GM10847 (cell line): Measurements from ENCODE around the gene ZNF469.

ENCODE experiments used
- POLR2A ChIP-seq: IDR thresholded peaks from 2 replicates; pipeline ENCODE4 v1.6.1; 2011; ENCODE audit not compliant: insufficient read length; ENCODE audit errors: extremely low read depth

ZNF469 gene

DNA sequence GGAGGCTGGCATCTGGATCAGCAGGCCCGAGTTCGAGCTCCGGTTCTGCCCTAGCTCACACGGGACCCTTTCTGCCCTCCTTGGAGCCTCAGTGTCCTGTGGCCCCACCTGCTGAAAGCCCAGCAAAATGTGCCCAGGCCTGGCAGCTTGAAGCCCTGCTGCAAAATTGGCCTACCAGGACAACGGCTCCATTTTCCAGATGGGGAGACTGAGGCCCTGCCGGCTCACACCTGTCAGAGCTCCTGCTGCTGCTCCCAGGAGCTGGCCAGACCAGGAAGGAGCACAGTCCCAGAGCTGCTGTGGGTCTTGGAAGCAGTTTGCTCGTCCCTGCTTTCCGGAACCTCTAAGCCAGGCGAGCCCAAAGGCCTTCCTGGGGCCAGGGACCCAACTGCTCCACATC, 17.4 kb downstream of the ZNF469 start:
- no peak for TF ChIP-seq POLR2A

DNA sequence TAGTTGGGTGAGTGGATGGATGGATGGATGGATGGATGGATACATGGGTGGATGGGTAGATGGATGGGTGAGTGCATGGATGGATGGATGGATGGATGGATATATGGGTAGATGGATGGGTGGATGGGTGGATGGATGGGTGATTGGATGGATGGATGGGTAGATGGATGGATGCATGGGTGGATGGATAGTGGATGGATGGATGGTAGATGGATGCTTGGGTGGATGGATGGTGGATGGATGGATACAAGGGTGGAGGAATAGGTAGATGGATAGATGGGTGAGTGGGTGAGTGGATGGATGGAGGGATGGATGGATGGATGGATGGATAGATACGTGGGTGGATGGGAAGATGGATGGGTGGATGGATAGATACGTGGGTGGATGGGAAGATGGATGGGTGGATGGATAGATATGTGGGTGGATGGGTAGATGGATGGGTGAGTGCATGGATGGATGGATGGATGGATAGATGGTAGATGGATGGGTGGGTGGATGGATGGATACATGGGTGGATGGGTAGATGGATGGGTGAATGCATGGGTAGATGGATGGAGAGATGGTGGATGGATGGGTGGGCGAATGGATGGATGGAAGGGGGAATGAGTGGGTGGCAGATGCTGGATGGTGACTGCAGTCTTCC, 19.0 kb downstream of the ZNF469 start:
- no peak for TF ChIP-seq POLR2A

DNA sequence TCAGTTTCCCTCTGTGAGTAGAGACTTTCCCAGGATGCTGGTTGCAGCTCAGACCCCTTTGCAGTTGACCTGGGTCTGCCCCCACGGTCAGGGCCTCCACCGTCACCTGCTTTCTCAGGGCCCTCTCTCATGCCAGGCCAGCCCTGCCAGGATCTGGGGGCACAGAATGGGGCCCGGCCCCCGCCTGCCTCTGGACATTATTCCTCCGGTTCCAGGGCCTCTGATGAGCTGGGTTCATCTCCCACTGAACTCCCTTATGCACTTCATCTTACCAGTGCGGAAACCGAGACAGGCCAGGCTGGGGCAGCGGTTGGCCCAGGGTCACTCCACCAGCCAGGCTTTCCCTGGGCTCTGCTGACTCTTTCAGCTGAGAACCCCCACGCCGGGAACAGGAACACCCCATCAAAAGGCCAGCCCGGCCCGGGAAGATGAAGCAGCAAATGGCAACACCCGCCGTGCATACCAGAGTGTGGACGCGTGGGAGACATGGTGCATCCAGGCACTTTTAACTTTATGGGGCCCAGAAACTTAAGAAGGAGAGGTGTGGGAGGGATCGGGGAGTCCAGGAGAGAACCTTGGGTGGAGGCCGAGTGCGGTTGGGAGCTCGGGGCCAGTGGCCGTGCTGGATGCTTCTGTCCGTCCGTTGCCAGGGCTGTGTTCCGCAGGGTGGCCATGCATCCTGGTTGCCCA, 19.9 kb downstream of the ZNF469 start:
- no peak for TF ChIP-seq POLR2A

DNA sequence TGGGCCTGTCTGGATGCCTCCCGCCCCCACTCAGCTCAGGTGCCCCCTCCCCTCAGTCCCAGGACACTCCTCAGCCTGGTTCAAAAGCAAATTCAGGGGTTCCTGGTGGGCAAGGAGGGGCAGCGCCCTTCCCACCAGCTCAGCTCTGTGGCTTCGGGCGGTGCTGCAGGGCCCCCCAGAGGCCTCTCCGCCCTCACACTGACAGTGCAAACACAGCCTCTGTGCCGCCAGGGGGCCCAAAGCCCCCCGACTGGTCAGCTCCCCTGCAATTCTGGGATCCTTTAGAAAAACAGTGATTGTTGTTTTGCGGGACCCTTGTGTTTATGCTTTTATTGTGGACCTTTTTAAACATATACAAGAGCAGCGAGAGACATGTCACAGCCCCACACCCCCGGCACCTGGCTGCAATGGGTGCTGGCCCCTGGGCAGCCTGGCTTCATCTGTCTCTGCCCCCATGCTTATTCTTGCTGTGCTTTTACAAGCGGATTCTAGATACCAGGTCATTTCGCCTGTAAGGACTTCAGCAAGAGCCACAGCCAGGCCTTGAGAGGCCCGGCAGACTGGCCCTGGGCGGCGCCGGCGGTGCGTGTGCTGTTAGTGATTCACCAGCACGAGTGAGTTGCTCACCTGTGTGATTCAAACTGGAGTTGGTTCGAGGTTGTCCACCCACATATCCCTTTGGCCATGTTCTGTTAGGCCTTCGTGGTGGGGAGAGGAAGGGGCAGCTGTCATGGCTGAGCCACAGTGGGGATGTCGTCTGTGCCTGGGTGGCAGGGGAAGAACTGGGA, 21.2 kb downstream of the ZNF469 start:
- TF ChIP-seq POLR2A, result no peak

DNA sequence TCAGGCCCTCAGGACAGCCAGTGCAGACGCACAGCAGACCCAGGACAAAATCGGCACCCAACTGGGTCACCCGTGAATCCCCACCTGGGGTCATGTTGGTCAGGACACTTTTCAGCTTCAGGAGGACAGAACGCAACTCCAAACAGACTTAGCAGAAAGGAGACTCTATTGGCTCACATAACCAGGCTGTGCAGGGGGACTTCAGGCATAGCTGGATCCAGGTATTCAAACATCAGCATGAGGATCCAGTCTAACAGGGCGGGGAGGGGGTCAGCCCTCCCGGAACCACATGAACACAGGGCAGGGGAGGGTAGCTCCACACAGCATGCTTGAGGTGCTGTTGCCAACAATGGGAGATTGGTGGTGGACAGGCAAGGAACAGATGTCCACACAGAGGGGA, 22.0 kb downstream of the ZNF469 start:
- no peak for TF ChIP-seq POLR2A

DNA sequence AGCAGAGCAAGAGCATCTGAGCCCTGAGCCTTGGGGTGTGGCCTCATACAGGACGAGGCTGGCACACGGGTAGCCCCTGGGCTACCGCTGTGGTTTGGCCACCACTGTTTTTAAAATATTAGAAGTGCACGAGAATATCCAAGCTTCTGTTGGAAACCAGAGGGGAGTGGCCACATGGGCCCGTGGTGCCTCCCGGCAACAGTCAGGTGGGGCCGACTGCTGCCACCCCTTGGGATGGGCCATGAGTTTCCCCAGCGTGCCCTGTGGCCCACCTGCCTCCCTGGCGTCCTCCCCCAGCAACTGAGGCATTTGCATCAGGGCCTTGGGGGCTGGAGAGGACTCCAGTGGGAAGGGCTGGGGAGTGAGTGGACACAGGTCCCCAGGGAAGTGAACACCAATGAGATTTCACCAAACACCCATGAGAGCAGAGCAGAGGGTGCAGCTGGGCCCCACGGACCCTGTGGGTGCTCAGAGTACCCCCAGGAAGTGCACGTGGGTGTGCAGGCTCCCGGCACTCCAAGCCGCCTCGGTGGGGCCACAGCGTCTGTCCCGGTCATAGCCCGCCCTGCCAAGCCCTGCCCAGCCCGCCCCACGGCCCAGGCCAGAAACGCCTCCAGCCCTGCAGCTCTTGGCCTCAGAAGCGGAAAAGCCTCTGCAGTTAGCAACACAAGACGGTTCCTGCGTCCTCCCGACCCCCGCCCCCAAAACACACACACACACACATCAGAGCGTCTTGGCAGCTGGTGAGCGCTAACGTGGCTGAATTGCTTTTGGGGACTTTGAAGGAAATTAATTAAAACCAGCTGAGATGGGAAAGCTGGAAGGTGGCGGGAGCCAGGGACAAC, 22.7 kb downstream of the ZNF469 start:
- no peak for TF ChIP-seq POLR2A

DNA sequence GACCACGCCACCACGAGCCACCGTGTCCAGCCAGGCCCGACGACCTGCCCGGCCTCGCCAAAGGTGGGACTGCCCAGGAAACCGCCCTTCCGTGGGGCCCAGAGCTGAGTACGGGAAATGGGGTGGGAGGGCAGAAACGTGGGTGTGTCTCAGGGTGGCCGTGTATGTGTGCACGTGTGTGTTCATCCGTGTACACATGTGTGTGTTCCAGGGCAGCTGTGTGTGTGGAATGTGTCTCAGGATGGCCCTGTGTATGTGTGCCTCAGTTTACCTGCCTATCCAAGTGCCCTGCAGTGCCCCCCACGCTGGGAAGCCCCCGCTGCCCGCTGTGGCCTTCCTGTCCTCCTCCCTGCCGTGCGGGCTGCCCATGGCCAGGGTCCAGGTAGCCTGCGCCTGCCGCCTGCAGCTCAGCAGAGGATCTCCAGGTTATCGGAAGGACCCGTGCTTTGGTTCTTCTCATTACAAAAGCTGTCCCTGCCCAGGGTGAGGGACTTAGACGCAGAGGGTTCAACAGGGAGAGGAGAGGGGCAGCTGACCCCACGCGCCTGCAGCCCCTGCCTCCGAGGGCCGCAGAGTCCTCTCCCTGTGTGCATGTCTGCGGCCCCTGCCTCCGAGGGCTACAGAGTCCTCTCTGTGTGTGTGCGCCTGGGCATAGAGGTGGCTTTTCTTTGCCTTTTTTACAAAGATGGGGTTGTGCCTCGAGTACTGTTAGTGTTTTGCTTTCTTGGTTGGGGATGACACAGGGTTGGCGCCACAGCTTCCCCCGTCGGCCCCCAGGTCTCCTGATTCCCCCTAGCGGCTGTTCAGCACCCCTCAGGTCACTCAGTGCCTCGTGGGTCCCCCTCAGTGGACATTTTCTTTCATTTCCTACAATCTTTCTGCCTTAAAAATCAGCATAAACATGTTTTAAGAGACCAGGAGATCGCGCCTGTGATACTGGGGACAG, 23.6 kb downstream of the ZNF469 start:
- TF ChIP-seq POLR2A, result no peak

DNA sequence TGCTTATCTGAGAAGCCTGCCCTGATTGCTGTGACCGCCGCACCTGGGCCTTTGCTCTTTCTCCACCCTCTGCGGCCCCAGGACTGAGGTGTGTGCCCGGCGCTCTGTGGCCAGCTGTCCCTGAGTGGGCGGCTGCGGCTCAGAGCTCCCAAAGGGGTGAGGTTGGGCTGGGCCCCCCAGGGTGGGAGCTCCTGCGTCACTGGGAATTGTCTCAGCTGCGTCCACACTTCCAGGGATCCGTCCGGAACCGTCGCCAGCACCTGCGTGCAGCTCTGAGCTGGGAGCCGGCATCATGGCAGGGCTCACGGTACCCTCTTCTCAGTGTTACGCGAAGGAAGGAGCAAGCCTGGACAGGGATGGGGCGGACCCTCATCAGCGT, 24.3 kb downstream of the ZNF469 start:
- no peak for TF ChIP-seq POLR2A

DNA sequence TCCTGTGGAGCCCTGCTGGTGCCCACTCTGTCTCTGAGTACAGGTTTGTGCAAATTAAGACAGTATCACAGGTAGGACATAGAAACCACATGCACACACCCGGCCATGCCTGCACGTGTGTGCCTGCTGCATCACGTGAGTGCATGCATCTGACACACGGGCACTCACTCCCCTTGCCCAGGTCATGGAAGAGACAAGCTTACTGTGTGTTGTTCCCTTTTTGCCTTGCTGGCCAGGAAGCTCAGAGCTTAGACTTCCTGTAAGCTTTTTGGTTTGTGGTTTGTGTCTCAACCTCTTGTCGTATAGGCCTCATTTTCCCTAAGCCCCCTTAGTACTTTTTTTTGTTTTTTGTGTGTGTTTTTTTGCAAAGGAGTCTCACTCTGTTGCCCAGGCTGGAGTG, 25.0 kb downstream of the ZNF469 start:
- TF ChIP-seq POLR2A, result no peak

DNA sequence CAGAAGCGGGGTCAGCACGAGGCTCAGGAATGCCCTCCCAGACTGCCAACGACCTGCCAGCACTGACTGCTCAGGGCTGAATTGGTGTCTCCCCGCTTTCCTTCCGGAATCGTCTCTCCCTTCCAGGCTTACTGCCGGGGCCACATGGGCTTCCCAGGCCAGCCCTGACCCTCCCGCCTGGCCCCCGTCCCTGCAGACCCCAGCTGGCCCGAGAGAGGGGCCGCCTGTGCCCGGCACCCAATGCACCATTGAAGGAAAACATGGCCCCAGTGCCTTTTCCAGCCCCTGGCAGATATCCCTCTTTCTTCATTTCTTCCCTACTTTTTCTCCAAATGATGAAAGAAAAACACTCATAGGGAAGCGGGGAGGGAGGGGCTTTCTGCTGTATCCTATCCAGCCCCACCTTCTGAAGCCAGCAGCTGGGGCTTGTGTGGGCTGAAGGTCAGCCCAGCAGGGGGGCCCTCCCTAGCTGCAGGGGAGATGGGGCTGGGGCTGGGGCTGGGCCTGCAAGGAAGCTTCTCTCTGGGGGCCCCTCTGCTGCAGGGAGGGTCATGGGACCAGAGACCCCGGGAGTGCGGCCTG, 25.9 kb downstream of the ZNF469 start:
- TF ChIP-seq POLR2A, result no peak

DNA sequence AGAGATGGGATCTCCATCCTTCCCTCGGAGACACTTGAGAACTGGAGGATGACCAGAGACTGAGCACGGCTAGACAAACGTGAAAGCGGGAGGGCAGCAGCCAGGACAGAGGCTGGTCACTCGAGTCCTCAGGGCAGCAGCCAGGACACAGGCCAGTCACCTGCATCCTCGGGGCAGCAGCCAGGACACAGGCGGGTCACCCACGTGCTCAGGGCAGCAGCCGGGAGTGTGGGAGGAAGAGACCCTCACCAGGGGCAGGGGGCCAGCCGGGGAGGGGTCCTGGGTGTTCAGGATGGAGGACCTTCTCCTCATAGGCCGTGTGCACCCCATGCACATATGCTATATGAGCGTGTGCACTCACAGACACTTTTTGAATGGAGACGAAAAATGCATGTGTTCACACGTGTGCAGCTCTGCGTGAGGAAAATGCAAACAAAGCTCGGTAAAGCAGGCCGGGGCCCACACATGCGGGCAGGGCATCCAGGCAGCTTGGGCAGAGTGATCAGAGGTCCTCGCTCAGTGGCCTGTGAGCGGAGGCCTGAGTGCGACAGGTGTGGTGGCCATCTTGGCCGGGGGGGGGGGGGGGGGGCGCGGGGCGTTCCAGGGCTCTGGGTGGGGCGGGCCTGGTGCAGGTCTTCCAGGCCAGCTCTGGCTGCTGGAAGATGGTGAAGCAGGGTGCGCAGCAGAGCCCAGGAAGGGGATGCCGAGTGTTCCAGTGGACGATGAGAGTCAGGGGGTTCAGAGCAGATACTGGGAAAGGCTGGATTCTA, 26.7 kb downstream of the ZNF469 start:
- TF ChIP-seq POLR2A, result no peak

DNA sequence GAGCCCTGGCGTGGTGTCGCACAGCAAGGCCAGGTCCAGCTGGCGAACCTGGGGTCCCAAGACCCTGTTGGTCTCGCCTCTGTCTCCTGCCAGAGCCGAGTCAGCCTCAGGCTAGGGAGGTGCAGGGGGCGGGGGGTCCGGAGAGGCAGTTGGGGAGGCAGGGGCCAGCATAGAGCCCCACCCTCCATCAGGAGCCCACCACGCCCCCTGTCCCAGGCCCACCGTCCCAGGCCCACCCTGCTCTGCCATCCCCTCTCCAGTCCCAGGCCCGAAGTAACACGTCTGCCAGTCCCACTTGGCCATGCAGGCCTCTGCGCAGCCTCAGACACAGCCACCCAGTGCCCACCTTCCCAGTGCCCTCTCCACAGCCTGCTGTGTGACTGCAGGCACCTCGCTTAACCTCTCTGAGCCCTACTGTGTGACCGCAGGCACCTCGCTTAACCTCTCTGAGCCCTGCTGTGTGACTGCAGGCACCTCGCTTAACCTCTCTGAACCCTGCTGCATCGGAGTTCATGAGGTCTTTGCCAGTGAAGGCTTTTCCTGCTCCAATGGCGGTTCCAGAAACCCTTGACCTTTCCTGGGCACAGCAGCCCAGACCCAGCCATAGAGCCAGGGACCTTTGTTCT, 29.3 kb downstream of the ZNF469 start:
- TF ChIP-seq POLR2A, result no peak

DNA sequence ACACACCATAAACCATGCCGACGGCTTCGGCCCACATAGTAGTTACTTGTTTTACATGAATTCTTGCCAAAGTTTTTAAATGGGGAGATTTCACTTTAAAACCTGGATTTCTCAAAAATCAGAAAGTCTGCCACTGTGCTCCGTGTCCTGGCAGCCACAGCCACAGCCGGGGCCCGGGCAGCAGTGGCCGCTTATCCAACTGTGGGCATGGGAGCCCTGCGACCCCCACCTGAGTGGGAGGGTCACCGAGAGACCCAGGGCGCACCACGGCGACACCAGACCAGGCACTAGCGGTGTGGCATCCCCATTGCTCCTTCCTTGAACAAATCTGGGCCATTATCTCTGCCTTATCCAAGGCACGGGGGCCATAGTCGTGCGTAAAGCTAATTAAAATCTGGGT, 30.0 kb downstream of the ZNF469 start:
- no peak for TF ChIP-seq POLR2A
